Activated CD8-positive, alpha-beta memory T cell treated with anti-CD3 and anti-CD28 coated beads for 48 hours (primary cell): Measurements from ENCODE around the gene GSTO1.
"Not testable (repeated sequence)": the region's sequence is repeated elsewhere in the genome, so short reads cannot be mapped to it uniquely, and the experiment has no call there.

ENCODE experiments used
- DNase-seq, 3 experiments: peaks; one replicate each; pipeline ENCODE4 v3.0.0-alpha.2; 2020; ENCODE audit warnings: low read depth in 2 of 3, low spot score in 2 of 3

The GSTO1 gene

GRCh38 chr10:104254493-104255310 lies at the start of gene GSTO1:
Gene GSTO1 (plus strand): TSS chr10:104254892. CDS start chr10:104254929, 37 bp downstream.
- no peak for DNase-seq

- DNase-seq: no peak
Observed at GRCh38 chr10:104208730-104209129, 46.0 kb upstream of the GSTO1 start.

GRCh38 chr10:104209575-104210198 lies 45.0 kb upstream of the GSTO1 start:
- no peak for DNase-seq

- DNase-seq: no peak
Observed at GRCh38 chr10:104216631-104217030, 38.1 kb upstream of the GSTO1 start.

GRCh38 chr10:104218751-104219150 lies 35.9 kb upstream of the GSTO1 start:
- DNase-seq: no peak

GRCh38 chr10:104220522-104220921 lies 34.2 kb upstream of the GSTO1 start:
- DNase-seq: no peak

- DNase-seq: no peak
Observed at GRCh38 chr10:104223304-104223703, 31.4 kb upstream of the GSTO1 start.

- no peak for DNase-seq
Observed at GRCh38 chr10:104230490-104230889, 24.2 kb upstream of the GSTO1 start.

- DNase-seq: peak; percentile 94 to 100 (median 98)
Observed at GRCh38 chr10:104231784-104232612, 22.7 kb upstream of the GSTO1 start, which contains the start of gene CFAP43. Gene CFAP43 (minus strand): TSS chr10:104232364. CDS start chr10:104232246, 118 bp downstream.

GRCh38 chr10:104232613-104233102 lies 22.0 kb upstream of the GSTO1 start:
- no peak for DNase-seq

- DNase-seq: no peak
Observed at GRCh38 chr10:104233817-104234216, 20.9 kb upstream of the GSTO1 start.

- no peak for DNase-seq
Observed at GRCh38 chr10:104234934-104235333, 19.8 kb upstream of the GSTO1 start.

GRCh38 chr10:104235801-104236200 lies 18.9 kb upstream of the GSTO1 start:
- DNase-seq: no peak

GRCh38 chr10:104240078-104240477 lies 14.6 kb upstream of the GSTO1 start:
- DNase-seq: no peak

GRCh38 chr10:104242545-104242944 lies 12.1 kb upstream of the GSTO1 start:
- no peak for DNase-seq

GRCh38 chr10:104243009-104243408 lies 11.7 kb upstream of the GSTO1 start:
- DNase-seq: not testable (repeated sequence)

GRCh38 chr10:104243512-104243911 lies 11.2 kb upstream of the GSTO1 start:
- DNase-seq: no peak

- DNase-seq: no peak
Observed at GRCh38 chr10:104245066-104245632, 9.5 kb upstream of the GSTO1 start.

- no peak for DNase-seq
Observed at GRCh38 chr10:104246976-104247375, 7.7 kb upstream of the GSTO1 start.

GRCh38 chr10:104247513-104248146 lies 7.1 kb upstream of the GSTO1 start:
- no peak for DNase-seq

GRCh38 chr10:104248931-104249330 lies 5.8 kb upstream of the GSTO1 start:
- not testable (repeated sequence) for DNase-seq
